ENCODE results near the gene FRG1. TPM values are rescaled to one million over a fixed set of nuclear protein-coding genes. Genes with fewer than 3 reads are reported as not detected.
"Not testable (repeated sequence)": the region's sequence is repeated elsewhere in the genome, so short reads cannot be mapped to it uniquely, and the experiment has no call there.

The FRG1 gene
- total RNA-seq, 3 donors from 2014 or later (not counting 1 experiment from before 2014, with no cell fraction given) = 53.4 to 62.3 (median 58.1) TPM

GRCh38 chr4:189941005-189941450, 356 bp downstream of the FRG1 start:
- ATAC-seq = no peak
- H3K4me3 Mint-ChIP-seq = peak overlapping the region; percentile 95
- H3K27me3 Mint-ChIP-seq (ENCODE audit: low read depth in 2 of 2) = no peaks in the 10 kb centered on the region
- Histone ChIP-seq H3K36me3 (ENCODE audit: control insufficient read depth, insufficient read depth, low read length) (peaks cover 2% of the 10 kb centered on the region), H3K27ac (ENCODE audit: low read length) (peak overlapping the region; percentile 86), H3K9me3 (ENCODE audit: control insufficient read depth, insufficient read depth, low read length) (no peaks in the 10 kb centered on the region), H3K4me1 (ENCODE audit: control insufficient read depth, insufficient read depth, low read length) (peaks cover 11% of the 10 kb centered on the region), H3K4me3 (ENCODE audit: low read length) (peak overlapping the region; percentile 61), H3K27me3 (ENCODE audit: control insufficient read depth, insufficient read depth, low read length) (no peaks in the 10 kb centered on the region)
- TF ChIP-seq CTCF (IDR thresholded peaks at IDR 0.05) = no peak
- intact Hi-C loops (cut with micrococcal nuclease) = no loop called here
- peaks cover 0 to 5% of the 10 kb centered on the region in 2 donors for H3K9me3 Mint-ChIP-seq
- DNase-seq = peak in 1 of 2 donors; percentile 33
- H3K27ac Mint-ChIP-seq = peak overlapping the region; percentile 89 to 99
- H3K4me1 Mint-ChIP-seq = peaks cover 48 to 53% of the 10 kb centered on the region in 2 donors
- peaks cover 10% of the 10 kb centered on the region for H3K36me3 Mint-ChIP-seq
- under 1% methylated on average over 30 of the region's 31 CpGs for WGBS (ENCODE audit: insufficient coverage)

DNA sequence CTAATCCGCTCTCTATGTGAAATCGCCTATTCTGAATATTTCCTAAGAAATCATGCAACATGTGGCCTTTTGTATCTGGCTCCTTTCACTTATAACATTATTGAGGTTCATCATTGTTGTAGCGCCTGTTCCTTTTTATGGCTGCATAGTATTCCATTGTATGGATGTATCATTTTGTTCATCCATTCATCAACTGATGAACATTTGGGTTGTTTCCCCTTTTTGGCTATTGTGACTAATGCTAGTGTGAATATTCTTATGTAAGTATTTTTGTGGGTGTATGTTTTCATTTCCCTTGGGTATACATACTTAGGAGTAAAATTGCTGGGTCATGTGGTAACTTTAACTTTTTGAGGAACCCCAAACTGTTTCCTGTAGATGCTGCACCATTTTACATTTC, 1.7 kb downstream of the FRG1 start:
- DNase-seq; H3K4me3 ChIP-seq (ENCODE audit: low read length); H3K9me3 Mint-ChIP-seq; intact Hi-C loops (cut with micrococcal nuclease); ATAC-seq; H3K27me3 ChIP-seq (ENCODE audit: control insufficient read depth, insufficient read depth, low read length); H3K27me3 Mint-ChIP-seq (ENCODE audit: low read depth in 2 of 2); H3K27ac ChIP-seq (ENCODE audit: low read length); H3K36me3 ChIP-seq (ENCODE audit: control insufficient read depth, insufficient read depth, low read length); H3K9me3 ChIP-seq (ENCODE audit: control insufficient read depth, insufficient read depth, low read length); H3K36me3 Mint-ChIP-seq: not testable (repeated sequence)
- H3K4me1 ChIP-seq (ENCODE audit: control insufficient read depth, insufficient read depth, low read length) = peaks cover 11% of the 10 kb centered on the region
- H3K4me1 Mint-ChIP-seq = peaks cover 58 to 63% of the 10 kb centered on the region in 2 donors
- H3K4me3 Mint-ChIP-seq = peak overlapping the region; percentile 95
- 100% methylated on average over 2 of the region's 3 CpGs for WGBS (ENCODE audit: insufficient coverage)
- H3K27ac Mint-ChIP-seq = peak overlapping the region; percentile 89 to 99

DNA sequence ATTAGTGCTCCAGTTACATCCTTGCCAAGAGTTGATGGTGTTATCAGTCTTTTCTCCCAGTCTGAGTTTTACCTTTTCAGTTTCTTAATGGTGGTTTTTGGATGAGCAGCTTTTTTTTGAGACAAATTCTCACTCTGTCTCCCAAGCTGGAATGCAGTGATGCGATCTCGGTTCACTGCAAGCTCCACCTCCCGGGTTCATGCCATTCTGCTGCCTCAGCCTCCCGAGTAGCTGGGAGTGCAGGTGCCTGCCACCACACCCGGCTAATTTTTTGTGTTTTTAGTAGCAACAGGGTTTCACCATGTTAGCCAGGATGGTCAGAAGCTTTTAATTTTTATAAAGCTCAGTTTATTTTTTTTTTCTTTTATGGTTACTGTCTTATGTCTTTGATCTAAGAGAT, 3.4 kb downstream of the FRG1 start:
- H3K9me3 Mint-ChIP-seq; H3K4me3 Mint-ChIP-seq; H3K36me3 Mint-ChIP-seq; H3K9me3 ChIP-seq (ENCODE audit: control insufficient read depth, insufficient read depth, low read length); ATAC-seq; H3K27me3 ChIP-seq (ENCODE audit: control insufficient read depth, insufficient read depth, low read length); H3K27ac ChIP-seq (ENCODE audit: low read length); H3K4me3 ChIP-seq (ENCODE audit: low read length); DNase-seq; H3K36me3 ChIP-seq (ENCODE audit: control insufficient read depth, insufficient read depth, low read length); intact Hi-C loops (cut with micrococcal nuclease); H3K27me3 Mint-ChIP-seq (ENCODE audit: low read depth in 2 of 2): not testable (repeated sequence)
- peaks cover 11% of the 10 kb centered on the region for H3K4me1 ChIP-seq (ENCODE audit: control insufficient read depth, insufficient read depth, low read length)
- 87% methylated on average over 5 of the region's 5 CpGs for WGBS (ENCODE audit: insufficient coverage)
- peaks cover 75 to 77% of the 10 kb centered on the region in 2 donors for H3K4me1 Mint-ChIP-seq
- peak overlapping the region; percentile 7 to 89 for H3K27ac Mint-ChIP-seq

- H3K4me3 ChIP-seq (ENCODE audit: low read length); H3K27ac Mint-ChIP-seq; H3K27ac ChIP-seq (ENCODE audit: low read length); H3K27me3 Mint-ChIP-seq (ENCODE audit: low read depth in 2 of 2); ATAC-seq; H3K9me3 ChIP-seq (ENCODE audit: control insufficient read depth, insufficient read depth, low read length); H3K36me3 Mint-ChIP-seq; DNase-seq; H3K36me3 ChIP-seq (ENCODE audit: control insufficient read depth, insufficient read depth, low read length); H3K4me1 ChIP-seq (ENCODE audit: control insufficient read depth, insufficient read depth, low read length); H3K9me3 Mint-ChIP-seq; intact Hi-C loops (cut with micrococcal nuclease); H3K4me3 Mint-ChIP-seq; H3K27me3 ChIP-seq (ENCODE audit: control insufficient read depth, insufficient read depth, low read length): not testable (repeated sequence)
- WGBS (ENCODE audit: insufficient coverage) = 92% methylated on average over 12 of the region's 13 CpGs
- H3K4me1 Mint-ChIP-seq = peaks cover 63 to 65% of the 10 kb centered on the region in 2 donors
These were observed 6.2 kb downstream of the FRG1 start for GRCh38 chr4:189946906-189947305.

GRCh38 chr4:189948486-189948885, 7.8 kb downstream of the FRG1 start:
- H3K4me3 Mint-ChIP-seq; H3K27me3 Mint-ChIP-seq (ENCODE audit: low read depth in 2 of 2); H3K9me3 Mint-ChIP-seq; H3K9me3 ChIP-seq (ENCODE audit: control insufficient read depth, insufficient read depth, low read length); H3K36me3 ChIP-seq (ENCODE audit: control insufficient read depth, insufficient read depth, low read length); ATAC-seq; H3K36me3 Mint-ChIP-seq; H3K4me1 ChIP-seq (ENCODE audit: control insufficient read depth, insufficient read depth, low read length); H3K4me3 ChIP-seq (ENCODE audit: low read length); DNase-seq; H3K27me3 ChIP-seq (ENCODE audit: control insufficient read depth, insufficient read depth, low read length); intact Hi-C loops (cut with micrococcal nuclease); H3K27ac ChIP-seq (ENCODE audit: low read length): not testable (repeated sequence)
- WGBS (ENCODE audit: insufficient coverage) = 89% methylated on average over 6 of the region's 7 CpGs
- peak overlapping the region; percentile 18 to 45 for H3K27ac Mint-ChIP-seq
- H3K4me1 Mint-ChIP-seq = peaks cover 50 to 52% of the 10 kb centered on the region in 2 donors

DNA sequence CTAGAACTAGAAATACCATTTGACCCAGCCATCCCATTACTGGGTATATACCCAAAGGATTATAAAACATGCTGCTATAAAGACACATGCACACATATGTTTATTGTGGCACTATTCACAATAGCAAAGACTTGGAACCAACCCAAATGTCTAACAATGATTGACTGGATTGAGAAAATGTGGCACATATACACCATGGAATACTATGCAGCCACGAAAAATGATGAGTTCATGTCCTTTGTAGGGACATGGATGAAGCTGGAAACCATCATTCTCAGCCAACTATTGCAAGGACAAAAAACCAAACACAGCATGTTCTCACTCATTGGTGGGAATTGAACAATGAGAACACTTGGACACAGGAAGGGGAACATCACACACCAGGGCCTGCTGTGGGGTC, 28.6 kb downstream of the FRG1 start:
- H3K27ac ChIP-seq (ENCODE audit: low read length); H3K9me3 ChIP-seq (ENCODE audit: control insufficient read depth, insufficient read depth, low read length); H3K27me3 Mint-ChIP-seq (ENCODE audit: low read depth in 2 of 2); H3K36me3 ChIP-seq (ENCODE audit: control insufficient read depth, insufficient read depth, low read length); DNase-seq; H3K4me3 ChIP-seq (ENCODE audit: low read length); ATAC-seq; H3K4me1 ChIP-seq (ENCODE audit: control insufficient read depth, insufficient read depth, low read length); H3K27me3 ChIP-seq (ENCODE audit: control insufficient read depth, insufficient read depth, low read length); H3K27ac Mint-ChIP-seq; intact Hi-C loops (cut with micrococcal nuclease); H3K4me1 Mint-ChIP-seq; H3K4me3 Mint-ChIP-seq: not testable (repeated sequence)
- WGBS (ENCODE audit: insufficient coverage) = 20% methylated on average over 1 of the region's 1 CpG
- H3K9me3 Mint-ChIP-seq = peaks cover 4 to 17% of the 10 kb centered on the region in 2 donors
- peaks cover 21% of the 10 kb centered on the region for H3K36me3 Mint-ChIP-seq
